Measurements from ENCODE around the gene PRKAA1. TPM values are rescaled to one million over a fixed set of nuclear protein-coding genes. Genes with fewer than 3 reads are reported as not detected.

Gene PRKAA1
- total and polyA plus RNA-seq, 10 donors = 16.0 to 128 (median 85.2) TPM

GRCh38 chr5:40762705-40763104, 35.5 kb downstream of the PRKAA1 start:
- Histone ChIP-seq H3K36me3 (peaks cover 0 to 86% (median 60%) of the 10 kb centered on the region in 6 donors), H3K9me3 (no peaks in the 10 kb centered on the region), H3K27me3 (replicated peaks in 1 of 7) (no peaks in the 10 kb centered on the region), H3K27ac (no peak overlapping the region), H3K4me1 (no peaks in the 10 kb centered on the region), H3K4me3 (no peak overlapping the region)
- no peak for DNase-seq
- TF ChIP-seq POLR2A (IDR thresholded peaks at IDR 0.05) (no peak), POLR2AphosphoS5 (IDR thresholded peaks at IDR 0.05) (no peak), CTCF (IDR thresholded peaks at IDR 0.05 in 8 of 11, conservative IDR thresholded peaks at IDR 0.05 in 3 of 11) (no peak)
- 93 to 100% (median 97%) methylated on average over 2 of the region's 2 CpGs for WGBS, 5 donors
- intact Hi-C loops (cut with DNase I; ENCODE audit: low total_unique reads) = no loop called here

- Histone ChIP-seq H3K27ac (no peak overlapping the region), H3K9me3 (no peaks in the 10 kb centered on the region), H3K4me1 (peaks cover 10 to 34% (median 21%) of the 10 kb centered on the region in 6 donors), H3K27me3 (replicated peaks in 1 of 7) (no peaks in the 10 kb centered on the region), H3K4me3 (no peak overlapping the region), H3K36me3 (peaks cover 0 to 33% (median 11%) of the 10 kb centered on the region in 6 donors)
- 94 to 98% (median 97%) methylated on average over 2 of the region's 2 CpGs for WGBS, 5 donors
- TF ChIP-seq CTCF (IDR thresholded peaks at IDR 0.05 in 8 of 11, conservative IDR thresholded peaks at IDR 0.05 in 3 of 11) (no peak), POLR2AphosphoS5 (IDR thresholded peaks at IDR 0.05) (no peak), POLR2A (IDR thresholded peaks at IDR 0.05) (no peak)
- DNase-seq = no peak
- intact Hi-C loops (cut with DNase I; ENCODE audit: low total_unique reads) = loop anchor here (10.0 kb wide), 1 partner anchor 117 kb away; no protein-coding TSS in a partner anchor
Observed at GRCh38 chr5:40757400-40757799, 40.8 kb downstream of the PRKAA1 start.

GRCh38 chr5:40755407-40756365, 42.5 kb downstream of the PRKAA1 start, which contains the start of gene TTC33:
Gene TTC33, minus strand, starts transcription at chr5:40755961. Its CDS starts 8,943 bp downstream, at chr5:40747018.
- peak; percentile 99 for DNase-seq
- intact Hi-C loops (cut with DNase I; ENCODE audit: low total_unique reads) = loop anchor here (10.0 kb wide), 1 partner anchor 119 kb away; no protein-coding TSS in a partner anchor
- H3K36me3 ChIP-seq = peaks cover 0 to 16% (median 0%) of the 10 kb centered on the region in 6 donors
- H3K4me3 ChIP-seq = peak within 1 kb of the TSS; percentile 78 to 95 (median 86)
- WGBS, 5 donors = 6 to 9% (median 8%) methylated on average over 75 to 80 of the region's 80 CpGs
- peaks cover 10 to 40% (median 21%) of the 10 kb centered on the region in 6 donors for H3K4me1 ChIP-seq
- TF ChIP-seq POLR2AphosphoS5 (IDR thresholded peaks at IDR 0.05) = peak; percentile 86 to 93 (median 92)
- TF ChIP-seq CTCF (IDR thresholded peaks at IDR 0.05 in 8 of 11, conservative IDR thresholded peaks at IDR 0.05 in 3 of 11) = peak in 10 of 11 experiments; percentile 24 to 78 (median 70)
- no peak for TF ChIP-seq POLR2A (IDR thresholded peaks at IDR 0.05)
- H3K27ac ChIP-seq = peak within 1 kb of the TSS; percentile 86 to 94 (median 90)
- no peaks in the 10 kb centered on the region for H3K9me3 ChIP-seq
- H3K27me3 ChIP-seq (replicated peaks in 1 of 7) = no peaks in the 10 kb centered on the region

GRCh38 chr5:40755093-40755406, 43.1 kb downstream of the PRKAA1 start:
- peaks cover 0 to 12% (median 0%) of the 10 kb centered on the region in 6 donors for H3K36me3 ChIP-seq
- 0 to 1% (median 0%) methylated on average over 11 of the region's 11 CpGs for WGBS, 5 donors
- H3K4me1 ChIP-seq = peaks cover 10 to 40% (median 21%) of the 10 kb centered on the region in 6 donors
- H3K4me3 ChIP-seq = peak overlapping the region; percentile 78 to 95 (median 86)
- H3K27ac ChIP-seq = peak overlapping the region; percentile 86 to 94 (median 90)
- no peaks in the 10 kb centered on the region for H3K9me3 ChIP-seq
- H3K27me3 ChIP-seq (replicated peaks in 1 of 7) = no peaks in the 10 kb centered on the region
- peak; percentile 86 for DNase-seq
- intact Hi-C loops (cut with DNase I; ENCODE audit: low total_unique reads) = loop anchor here (10.0 kb wide), 1 partner anchor 120 kb away; no protein-coding TSS in a partner anchor
- no peak for TF ChIP-seq POLR2A (IDR thresholded peaks at IDR 0.05)
- TF ChIP-seq CTCF (IDR thresholded peaks at IDR 0.05 in 8 of 11, conservative IDR thresholded peaks at IDR 0.05 in 3 of 11) = peak in 7 of 11 experiments; percentile 41 to 58 (median 55)
- TF ChIP-seq POLR2AphosphoS5 (IDR thresholded peaks at IDR 0.05) = peak in 1 of 3 donors; percentile 82
